GM19099 (cell line): ENCODE measurements around the gene TPSG1.

Experiments used
- POLR2A ChIP-seq: IDR thresholded peaks from 3 replicates; pipeline ENCODE4 v1.6.1; 2011; ENCODE audit warnings: low read depth; ENCODE audit not compliant: insufficient read length; ENCODE audit errors: extremely low read depth

TPSG1 gene

GRCh38 chr16:1211451-1212268, 13.4 kb downstream of the TPSG1 start:
- TF ChIP-seq POLR2A = no peak

- TF ChIP-seq POLR2A = no peak
Measured at GRCh38 chr16:1210461-1210860, 14.6 kb downstream of the TPSG1 start.

GRCh38 chr16:1209081-1209480, 16.0 kb downstream of the TPSG1 start:
- no peak for TF ChIP-seq POLR2A

- TF ChIP-seq POLR2A = no peak
Measured at GRCh38 chr16:1208239-1208830, 16.7 kb downstream of the TPSG1 start.

GRCh38 chr16:1206786-1207185, 18.3 kb downstream of the TPSG1 start:
- TF ChIP-seq POLR2A = no peak

- no peak for TF ChIP-seq POLR2A
Measured at GRCh38 chr16:1206326-1206725, 18.7 kb downstream of the TPSG1 start.

GRCh38 chr16:1204933-1205332, 20.1 kb downstream of the TPSG1 start:
- no peak for TF ChIP-seq POLR2A

GRCh38 chr16:1202274-1202673, 22.8 kb downstream of the TPSG1 start:
- TF ChIP-seq POLR2A = no peak

GRCh38 chr16:1201444-1201843, 23.6 kb downstream of the TPSG1 start:
- TF ChIP-seq POLR2A = no peak

- TF ChIP-seq POLR2A = no peak
Measured at GRCh38 chr16:1200014-1200627, 24.9 kb downstream of the TPSG1 start.

GRCh38 chr16:1199347-1200013, 25.6 kb downstream of the TPSG1 start:
- no peak for TF ChIP-seq POLR2A

- no peak for TF ChIP-seq POLR2A
Measured at GRCh38 chr16:1198194-1198593, 26.9 kb downstream of the TPSG1 start.

GRCh38 chr16:1197237-1197866, 27.7 kb downstream of the TPSG1 start:
- no peak for TF ChIP-seq POLR2A

GRCh38 chr16:1196494-1196893, 28.6 kb downstream of the TPSG1 start:
- TF ChIP-seq POLR2A = no peak

GRCh38 chr16:1195393-1195666, 29.7 kb downstream of the TPSG1 start:
- TF ChIP-seq POLR2A = no peak
